Measurements from ENCODE around the gene SYCE3.

SYCE3 gene

GRCh38 chr22:50518606-50519005 lies 44.1 kb downstream of the SYCE3 start:
- no peak for DNase-seq

- no peak for DNase-seq
Measured at GRCh38 chr22:50517495-50518260, 45.0 kb downstream of the SYCE3 start.

- DNase-seq, result no peak
Measured at GRCh38 chr22:50516891-50517290, 45.8 kb downstream of the SYCE3 start.

GRCh38 chr22:50516068-50516467 lies 46.7 kb downstream of the SYCE3 start:
- no peak for DNase-seq

- DNase-seq, result no peak
Measured at GRCh38 chr22:50513175-50513574, 49.5 kb downstream of the SYCE3 start.

- DNase-seq, result no peak
Measured at GRCh38 chr22:50508897-50509296, 53.8 kb downstream of the SYCE3 start.

GRCh38 chr22:50507991-50508884 lies 54.5 kb downstream of the SYCE3 start, which contains the start of gene NCAPH2:
Gene NCAPH2 (plus strand): TSS chr22:50508224. CDS start chr22:50508338, 114 bp downstream.
- DNase-seq, result peak; percentile 98

- DNase-seq, result no peak
Measured at GRCh38 chr22:50507421-50507990, 55.2 kb downstream of the SYCE3 start, which contains the start of gene LMF2. Gene LMF2 (minus strand): TSS chr22:50507702. CDS start chr22:50507675, 27 bp downstream.

- no peak for DNase-seq
Measured at GRCh38 chr22:50506611-50507420, 55.9 kb downstream of the SYCE3 start.

GRCh38 chr22:50505776-50506610 lies 56.7 kb downstream of the SYCE3 start:
- DNase-seq, result no peak

- no peak for DNase-seq
Measured at GRCh38 chr22:50505276-50505775, 57.4 kb downstream of the SYCE3 start.

GRCh38 chr22:50504369-50505211 lies 58.1 kb downstream of the SYCE3 start:
- no peak for DNase-seq

GRCh38 chr22:50503475-50504145 lies 59.1 kb downstream of the SYCE3 start:
- DNase-seq, result no peak

- no peak for DNase-seq
Measured at GRCh38 chr22:50502628-50503474, 59.9 kb downstream of the SYCE3 start.

- no peak for DNase-seq
Measured at GRCh38 chr22:50502096-50502495, 60.6 kb downstream of the SYCE3 start.

Measured in fibroblast of skin of scalp (primary cell).